ENCODE measurements around the gene ADGRV1.

Gene ADGRV1

GRCh38 chr5:91158011-91158410 lies 599.4 kb downstream of the ADGRV1 start:
- no peak for DNase-seq
- no peaks in the 10 kb centered on the region for H3K27me3 ChIP-seq (replicated peaks; ENCODE audit: control insufficient read depth, insufficient read depth, low read length, poor library complexity, severe bottlenecking)
- no peaks in the 10 kb centered on the region for H3K9me3 ChIP-seq (ENCODE audit: control insufficient read depth, low read length)
- no peak overlapping the region for H3K27ac ChIP-seq (ENCODE audit: insufficient read depth, low read length, poor library complexity, severe bottlenecking)
- H3K36me3 ChIP-seq (ENCODE audit: control insufficient read depth, insufficient read depth, low read length), result no peaks in the 10 kb centered on the region
- H3K4me1 ChIP-seq (ENCODE audit: control insufficient read depth, insufficient read depth, low read length, poor library complexity, severe bottlenecking), result no peaks in the 10 kb centered on the region
- H3K4me3 ChIP-seq (ENCODE audit: insufficient read depth, low read depth, low read length, poor library complexity, severe bottlenecking), result no peak overlapping the region

- no peak for DNase-seq
- Histone ChIP-seq H3K4me3 (ENCODE audit: insufficient read depth, low read depth, low read length, poor library complexity, severe bottlenecking) (no peak overlapping the region), H3K27ac (ENCODE audit: insufficient read depth, low read length, poor library complexity, severe bottlenecking) (no peak overlapping the region), H3K9me3 (ENCODE audit: control insufficient read depth, low read length) (no peaks in the 10 kb centered on the region), H3K4me1 (ENCODE audit: control insufficient read depth, insufficient read depth, low read length, poor library complexity, severe bottlenecking) (no peaks in the 10 kb centered on the region), H3K27me3 (replicated peaks; ENCODE audit: control insufficient read depth, insufficient read depth, low read length, poor library complexity, severe bottlenecking) (no peaks in the 10 kb centered on the region), H3K36me3 (ENCODE audit: control insufficient read depth, insufficient read depth, low read length) (no peaks in the 10 kb centered on the region)
Observed at GRCh38 chr5:91159647-91160046, 601.0 kb downstream of the ADGRV1 start.

- Histone ChIP-seq H3K9me3 (ENCODE audit: control insufficient read depth, low read length) (no peaks in the 10 kb centered on the region), H3K27ac (ENCODE audit: insufficient read depth, low read length, poor library complexity, severe bottlenecking) (no peak overlapping the region), H3K36me3 (ENCODE audit: control insufficient read depth, insufficient read depth, low read length) (no peaks in the 10 kb centered on the region), H3K4me3 (ENCODE audit: insufficient read depth, low read depth, low read length, poor library complexity, severe bottlenecking) (no peak overlapping the region), H3K27me3 (replicated peaks; ENCODE audit: control insufficient read depth, insufficient read depth, low read length, poor library complexity, severe bottlenecking) (no peaks in the 10 kb centered on the region), H3K4me1 (ENCODE audit: control insufficient read depth, insufficient read depth, low read length, poor library complexity, severe bottlenecking) (no peaks in the 10 kb centered on the region)
- DNase-seq, result no peak
Observed at GRCh38 chr5:91160714-91161285, 602.2 kb downstream of the ADGRV1 start.

GRCh38 chr5:91162534-91163381 lies 604.2 kb downstream of the ADGRV1 start:
- Histone ChIP-seq H3K9me3 (ENCODE audit: control insufficient read depth, low read length) (no peaks in the 10 kb centered on the region), H3K27me3 (replicated peaks; ENCODE audit: control insufficient read depth, insufficient read depth, low read length, poor library complexity, severe bottlenecking) (no peaks in the 10 kb centered on the region), H3K27ac (ENCODE audit: insufficient read depth, low read length, poor library complexity, severe bottlenecking) (peak overlapping the region; percentile 26), H3K4me3 (ENCODE audit: insufficient read depth, low read depth, low read length, poor library complexity, severe bottlenecking) (no peak overlapping the region), H3K36me3 (ENCODE audit: control insufficient read depth, insufficient read depth, low read length) (no peaks in the 10 kb centered on the region), H3K4me1 (ENCODE audit: control insufficient read depth, insufficient read depth, low read length, poor library complexity, severe bottlenecking) (no peaks in the 10 kb centered on the region)
- DNase-seq, result peak; percentile 5 to 13 (median 12)

- no peaks in the 10 kb centered on the region for H3K36me3 ChIP-seq (ENCODE audit: control insufficient read depth, insufficient read depth, low read length)
- H3K9me3 ChIP-seq (ENCODE audit: control insufficient read depth, low read length), result no peaks in the 10 kb centered on the region
- H3K27me3 ChIP-seq (replicated peaks; ENCODE audit: control insufficient read depth, insufficient read depth, low read length, poor library complexity, severe bottlenecking), result no peaks in the 10 kb centered on the region
- no peak overlapping the region for H3K27ac ChIP-seq (ENCODE audit: insufficient read depth, low read length, poor library complexity, severe bottlenecking)
- no peaks in the 10 kb centered on the region for H3K4me1 ChIP-seq (ENCODE audit: control insufficient read depth, insufficient read depth, low read length, poor library complexity, severe bottlenecking)
- no peak for DNase-seq
- H3K4me3 ChIP-seq (ENCODE audit: insufficient read depth, low read depth, low read length, poor library complexity, severe bottlenecking), result no peak overlapping the region
Observed at GRCh38 chr5:91164424-91164823, 605.8 kb downstream of the ADGRV1 start.

GRCh38 chr5:91166059-91166807 lies 607.6 kb downstream of the ADGRV1 start:
- Histone ChIP-seq H3K27me3 (replicated peaks; ENCODE audit: control insufficient read depth, insufficient read depth, low read length, poor library complexity, severe bottlenecking) (no peaks in the 10 kb centered on the region), H3K27ac (ENCODE audit: insufficient read depth, low read length, poor library complexity, severe bottlenecking) (no peak overlapping the region), H3K9me3 (ENCODE audit: control insufficient read depth, low read length) (no peaks in the 10 kb centered on the region), H3K4me1 (ENCODE audit: control insufficient read depth, insufficient read depth, low read length, poor library complexity, severe bottlenecking) (no peaks in the 10 kb centered on the region), H3K36me3 (ENCODE audit: control insufficient read depth, insufficient read depth, low read length) (no peaks in the 10 kb centered on the region), H3K4me3 (ENCODE audit: insufficient read depth, low read depth, low read length, poor library complexity, severe bottlenecking) (no peak overlapping the region)
- no peak for DNase-seq

- Histone ChIP-seq H3K4me1 (ENCODE audit: control insufficient read depth, insufficient read depth, low read length, poor library complexity, severe bottlenecking) (no peaks in the 10 kb centered on the region), H3K4me3 (ENCODE audit: insufficient read depth, low read depth, low read length, poor library complexity, severe bottlenecking) (no peak overlapping the region), H3K9me3 (ENCODE audit: control insufficient read depth, low read length) (no peaks in the 10 kb centered on the region), H3K27me3 (replicated peaks; ENCODE audit: control insufficient read depth, insufficient read depth, low read length, poor library complexity, severe bottlenecking) (no peaks in the 10 kb centered on the region), H3K36me3 (ENCODE audit: control insufficient read depth, insufficient read depth, low read length) (no peaks in the 10 kb centered on the region), H3K27ac (ENCODE audit: insufficient read depth, low read length, poor library complexity, severe bottlenecking) (no peak overlapping the region)
- DNase-seq, result no peak
Observed at GRCh38 chr5:91168859-91169258, 610.3 kb downstream of the ADGRV1 start.

- H3K4me1 ChIP-seq (ENCODE audit: control insufficient read depth, insufficient read depth, low read length, poor library complexity, severe bottlenecking), result no peaks in the 10 kb centered on the region
- H3K27me3 ChIP-seq (replicated peaks; ENCODE audit: control insufficient read depth, insufficient read depth, low read length, poor library complexity, severe bottlenecking), result no peaks in the 10 kb centered on the region
- DNase-seq, result no peak
- H3K9me3 ChIP-seq (ENCODE audit: control insufficient read depth, low read length), result no peaks in the 10 kb centered on the region
- H3K36me3 ChIP-seq (ENCODE audit: control insufficient read depth, insufficient read depth, low read length), result no peaks in the 10 kb centered on the region
- H3K27ac ChIP-seq (ENCODE audit: insufficient read depth, low read length, poor library complexity, severe bottlenecking), result no peak overlapping the region
- no peak overlapping the region for H3K4me3 ChIP-seq (ENCODE audit: insufficient read depth, low read depth, low read length, poor library complexity, severe bottlenecking)
Observed at GRCh38 chr5:91170266-91170665, 611.7 kb downstream of the ADGRV1 start.

- Histone ChIP-seq H3K4me1 (ENCODE audit: control insufficient read depth, insufficient read depth, low read length, poor library complexity, severe bottlenecking) (no peaks in the 10 kb centered on the region), H3K4me3 (ENCODE audit: insufficient read depth, low read depth, low read length, poor library complexity, severe bottlenecking) (no peak overlapping the region), H3K36me3 (ENCODE audit: control insufficient read depth, insufficient read depth, low read length) (no peaks in the 10 kb centered on the region), H3K9me3 (ENCODE audit: control insufficient read depth, low read length) (no peaks in the 10 kb centered on the region), H3K27me3 (replicated peaks; ENCODE audit: control insufficient read depth, insufficient read depth, low read length, poor library complexity, severe bottlenecking) (no peaks in the 10 kb centered on the region), H3K27ac (ENCODE audit: insufficient read depth, low read length, poor library complexity, severe bottlenecking) (no peak overlapping the region)
- DNase-seq, result no peak
Observed at GRCh38 chr5:91171322-91171721, 612.7 kb downstream of the ADGRV1 start.

GRCh38 chr5:91174396-91174795 lies 615.8 kb downstream of the ADGRV1 start:
- no peak for DNase-seq
- Histone ChIP-seq H3K27me3 (replicated peaks; ENCODE audit: control insufficient read depth, insufficient read depth, low read length, poor library complexity, severe bottlenecking) (no peaks in the 10 kb centered on the region), H3K36me3 (ENCODE audit: control insufficient read depth, insufficient read depth, low read length) (no peaks in the 10 kb centered on the region), H3K4me3 (ENCODE audit: insufficient read depth, low read depth, low read length, poor library complexity, severe bottlenecking) (no peak overlapping the region), H3K4me1 (ENCODE audit: control insufficient read depth, insufficient read depth, low read length, poor library complexity, severe bottlenecking) (no peaks in the 10 kb centered on the region), H3K9me3 (ENCODE audit: control insufficient read depth, low read length) (no peaks in the 10 kb centered on the region), H3K27ac (ENCODE audit: insufficient read depth, low read length, poor library complexity, severe bottlenecking) (no peak overlapping the region)
